Measurements from ENCODE around the gene GNGT2.
A peak's percentile ranks its signal among the peaks of the same experiment; 100 is the strongest.

- TF ChIP-seq, protein P1, sequence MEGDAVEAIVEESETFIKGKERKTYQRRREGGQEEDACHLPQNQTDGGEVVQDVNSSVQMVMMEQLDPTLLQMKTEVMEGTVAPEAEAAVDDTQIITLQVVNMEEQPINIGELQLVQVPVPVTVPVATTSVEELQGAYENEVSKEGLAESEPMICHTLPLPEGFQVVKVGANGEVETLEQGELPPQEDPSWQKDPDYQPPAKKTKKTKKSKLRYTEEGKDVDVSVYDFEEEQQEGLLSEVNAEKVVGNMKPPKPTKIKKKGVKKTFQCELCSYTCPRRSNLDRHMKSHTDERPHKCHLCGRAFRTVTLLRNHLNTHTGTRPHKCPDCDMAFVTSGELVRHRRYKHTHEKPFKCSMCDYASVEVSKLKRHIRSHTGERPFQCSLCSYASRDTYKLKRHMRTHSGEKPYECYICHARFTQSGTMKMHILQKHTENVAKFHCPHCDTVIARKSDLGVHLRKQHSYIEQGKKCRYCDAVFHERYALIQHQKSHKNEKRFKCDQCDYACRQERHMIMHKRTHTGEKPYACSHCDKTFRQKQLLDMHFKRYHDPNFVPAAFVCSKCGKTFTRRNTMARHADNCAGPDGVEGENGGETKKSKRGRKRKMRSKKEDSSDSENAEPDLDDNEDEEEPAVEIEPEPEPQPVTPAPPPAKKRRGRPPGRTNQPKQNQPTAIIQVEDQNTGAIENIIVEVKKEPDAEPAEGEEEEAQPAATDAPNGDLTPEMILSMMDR (IDR thresholded peaks at IDR 0.05), result peak; percentile 97
- TF ChIP-seq EZH2phosphoT487 (IDR thresholded peaks at IDR 0.05; ENCODE audit: borderline replicate concordance, low read depth) (no peak), POLR2AphosphoS5 (IDR thresholded peaks at IDR 0.05; ENCODE audit: low read depth, low read length) (no peak), MXI1 (IDR thresholded peaks at IDR 0.05; ENCODE audit: low read depth, low read length) (no peak), CHD2 (IDR thresholded peaks at IDR 0.05; ENCODE audit: low read length, partially characterized antibody) (no peak), NRF1 (IDR thresholded peaks at IDR 0.05; ENCODE audit: low read depth, low read length) (no peak), EP300 (IDR thresholded peaks at IDR 0.05; ENCODE audit: borderline replicate concordance in 1 of 2, low read depth in 1 of 2, low read length in 1 of 2) (no peak), TAF1 (IDR thresholded peaks at IDR 0.05; ENCODE audit: borderline replicate concordance, low read depth, low read length) (no peak), JUND (IDR thresholded peaks at IDR 0.05) (no peak), TEAD4 (IDR thresholded peaks at IDR 0.05; ENCODE audit: borderline replicate concordance, insufficient read depth) (no peak)
- TF ChIP-seq, protein P2, sequence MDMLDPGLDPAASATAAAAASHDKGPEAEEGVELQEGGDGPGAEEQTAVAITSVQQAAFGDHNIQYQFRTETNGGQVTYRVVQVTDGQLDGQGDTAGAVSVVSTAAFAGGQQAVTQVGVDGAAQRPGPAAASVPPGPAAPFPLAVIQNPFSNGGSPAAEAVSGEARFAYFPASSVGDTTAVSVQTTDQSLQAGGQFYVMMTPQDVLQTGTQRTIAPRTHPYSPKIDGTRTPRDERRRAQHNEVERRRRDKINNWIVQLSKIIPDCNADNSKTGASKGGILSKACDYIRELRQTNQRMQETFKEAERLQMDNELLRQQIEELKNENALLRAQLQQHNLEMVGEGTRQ (IDR thresholded peaks at IDR 0.05; ENCODE audit: borderline replicate concordance, low read depth, low read length), result no peak
- TF ChIP-seq, protein P3, sequence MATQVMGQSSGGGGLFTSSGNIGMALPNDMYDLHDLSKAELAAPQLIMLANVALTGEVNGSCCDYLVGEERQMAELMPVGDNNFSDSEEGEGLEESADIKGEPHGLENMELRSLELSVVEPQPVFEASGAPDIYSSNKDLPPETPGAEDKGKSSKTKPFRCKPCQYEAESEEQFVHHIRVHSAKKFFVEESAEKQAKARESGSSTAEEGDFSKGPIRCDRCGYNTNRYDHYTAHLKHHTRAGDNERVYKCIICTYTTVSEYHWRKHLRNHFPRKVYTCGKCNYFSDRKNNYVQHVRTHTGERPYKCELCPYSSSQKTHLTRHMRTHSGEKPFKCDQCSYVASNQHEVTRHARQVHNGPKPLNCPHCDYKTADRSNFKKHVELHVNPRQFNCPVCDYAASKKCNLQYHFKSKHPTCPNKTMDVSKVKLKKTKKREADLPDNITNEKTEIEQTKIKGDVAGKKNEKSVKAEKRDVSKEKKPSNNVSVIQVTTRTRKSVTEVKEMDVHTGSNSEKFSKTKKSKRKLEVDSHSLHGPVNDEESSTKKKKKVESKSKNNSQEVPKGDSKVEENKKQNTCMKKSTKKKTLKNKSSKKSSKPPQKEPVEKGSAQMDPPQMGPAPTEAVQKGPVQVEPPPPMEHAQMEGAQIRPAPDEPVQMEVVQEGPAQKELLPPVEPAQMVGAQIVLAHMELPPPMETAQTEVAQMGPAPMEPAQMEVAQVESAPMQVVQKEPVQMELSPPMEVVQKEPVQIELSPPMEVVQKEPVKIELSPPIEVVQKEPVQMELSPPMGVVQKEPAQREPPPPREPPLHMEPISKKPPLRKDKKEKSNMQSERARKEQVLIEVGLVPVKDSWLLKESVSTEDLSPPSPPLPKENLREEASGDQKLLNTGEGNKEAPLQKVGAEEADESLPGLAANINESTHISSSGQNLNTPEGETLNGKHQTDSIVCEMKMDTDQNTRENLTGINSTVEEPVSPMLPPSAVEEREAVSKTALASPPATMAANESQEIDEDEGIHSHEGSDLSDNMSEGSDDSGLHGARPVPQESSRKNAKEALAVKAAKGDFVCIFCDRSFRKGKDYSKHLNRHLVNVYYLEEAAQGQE (IDR thresholded peaks at IDR 0.05; ENCODE audit: low read depth, low read length), result no peak
- TF ChIP-seq, protein P4, sequence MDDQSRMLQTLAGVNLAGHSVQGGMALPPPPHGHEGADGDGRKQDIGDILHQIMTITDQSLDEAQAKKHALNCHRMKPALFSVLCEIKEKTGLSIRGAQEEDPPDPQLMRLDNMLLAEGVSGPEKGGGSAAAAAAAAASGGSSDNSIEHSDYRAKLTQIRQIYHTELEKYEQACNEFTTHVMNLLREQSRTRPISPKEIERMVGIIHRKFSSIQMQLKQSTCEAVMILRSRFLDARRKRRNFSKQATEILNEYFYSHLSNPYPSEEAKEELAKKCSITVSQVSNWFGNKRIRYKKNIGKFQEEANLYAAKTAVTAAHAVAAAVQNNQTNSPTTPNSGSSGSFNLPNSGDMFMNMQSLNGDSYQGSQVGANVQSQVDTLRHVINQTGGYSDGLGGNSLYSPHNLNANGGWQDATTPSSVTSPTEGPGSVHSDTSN (IDR thresholded peaks at IDR 0.05), result no peak
Measured at GRCh38 chr17:49223517-49224197, 13.3 kb upstream of the GNGT2 start.

Data from SK-N-SH (cell line).